Measurements from ENCODE around the gene ADK. TPM values are rescaled to one million over a fixed set of nuclear protein-coding genes. Genes with fewer than 3 reads are reported as not detected.
A peak's percentile ranks its signal among the peaks of the same experiment; 100 is the strongest.

ADK gene
- total RNA-seq (10 to 100 TPM; 14.4 to 21.1 TPM), polyA plus RNA-seq (10 to 100 TPM; 12.6 to 17.8 TPM)
- long read RNA-seq, donor 1, transcript ADK-202 (11 exons, 2,083 nt), result major isoform, 36 of 64 reads
- long read RNA-seq, donor 1, transcript ADK-201 (11 exons, 1,169 nt), result minor isoform, 6 of 64 reads
- long read RNA-seq, donor 1, partial matches to known transcripts, result 7 of 64 reads
- long read RNA-seq, donor 1, other reads (novel, unspliced or antisense), result 15 of 64 reads
- long read RNA-seq, donor 2, transcript ADK-202 (11 exons, 2,083 nt), result major isoform, 7 of 31 reads
- long read RNA-seq, donor 2, partial matches to known transcripts, result 1 of 31 reads
- long read RNA-seq, donor 2, other reads (novel, unspliced or antisense), result 20 of 31 reads

GRCh38 chr10:74150990-74151878 lies at the start of gene ADK:
TSS of gene ADK (plus strand) at chr10:74151221. CDS start at chr10:74151279, 58 bp downstream.
- 0% methylated on average over 57 of the region's 57 CpGs for WGBS, 2 donors
- peak within 1 kb of the TSS; percentile 73 to 85 for H3K4me3 ChIP-seq (ENCODE audit: low read length in 2 of 2)
- peaks cover 0 to 3% of the 10 kb centered on the region in 2 donors for H3K4me1 ChIP-seq (ENCODE audit: control insufficient read depth in 1 of 2, insufficient read depth in 2 of 2, low read length in 2 of 2)
- no peaks in the 10 kb centered on the region for H3K27me3 ChIP-seq (ENCODE audit: control insufficient read depth in 1 of 2, insufficient read depth in 2 of 2, low read length in 1 of 2)
- peak within 1 kb of the TSS in 1 of 2 donors; percentile 68 for H3K27ac ChIP-seq (ENCODE audit: low read depth in 1 of 2, low read length in 2 of 2)
- ATAC-seq (ENCODE audit: low FRiP score) (peak; percentile 99), DNase-seq (peak; percentile 100)
- H3K9me3 ChIP-seq (ENCODE audit: control insufficient read depth, low read length), result no peaks in the 10 kb centered on the region
- no peaks in the 10 kb centered on the region for H3K36me3 ChIP-seq (ENCODE audit: control insufficient read depth in 1 of 2, insufficient read depth in 2 of 2, low read length in 1 of 2)
- intact Hi-C loops (cut with DNase I), result no loop called here

DNA sequence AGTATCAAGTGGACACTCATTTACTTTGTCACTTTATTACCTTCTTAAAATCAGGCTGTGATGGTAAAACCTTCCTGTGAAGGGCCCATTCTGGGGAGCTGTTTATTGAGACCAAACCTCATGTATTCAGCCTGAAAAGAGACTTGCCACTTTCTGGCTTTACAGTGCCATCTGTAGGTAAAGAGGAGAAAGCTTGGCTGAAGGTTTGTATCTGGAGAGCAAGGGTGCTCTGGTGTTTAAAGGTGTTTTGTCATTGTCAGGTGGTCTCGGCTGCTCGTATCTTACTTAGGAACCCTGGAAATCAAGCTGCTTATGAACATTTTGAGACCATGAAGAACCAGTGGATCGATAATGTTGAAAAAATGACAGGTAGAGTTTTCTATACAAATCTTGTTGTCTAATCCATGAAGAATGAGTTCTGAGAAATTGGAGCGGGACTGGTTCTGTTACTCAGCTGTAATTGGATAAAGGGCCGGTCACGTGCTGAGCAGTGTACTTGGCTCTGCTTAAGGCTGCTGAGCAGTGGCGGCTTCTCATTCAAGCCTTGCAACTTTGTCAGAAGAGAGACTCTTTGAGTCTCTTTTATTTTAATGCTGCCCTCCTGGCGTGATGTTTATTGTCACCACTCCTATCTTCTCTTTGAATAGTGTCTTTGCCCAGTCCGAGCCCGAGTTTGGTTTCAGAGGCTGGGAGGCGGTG lies 47.3 kb upstream of the ADK start:
- intact Hi-C loops (cut with DNase I), result no loop called here
- ATAC-seq (ENCODE audit: low FRiP score), result no peak
- H3K27me3 ChIP-seq (ENCODE audit: control insufficient read depth in 1 of 2, insufficient read depth in 2 of 2, low read length in 1 of 2), result no peaks in the 10 kb centered on the region
- DNase-seq, result no peak
- H3K4me1 ChIP-seq (ENCODE audit: control insufficient read depth in 1 of 2, insufficient read depth in 2 of 2, low read length in 2 of 2), result no peaks in the 10 kb centered on the region
- 70 to 78% methylated on average over 11 of the region's 11 CpGs for WGBS, 2 donors
- H3K27ac ChIP-seq (ENCODE audit: low read depth in 1 of 2, low read length in 2 of 2), result no peak overlapping the region
- no peak overlapping the region for H3K4me3 ChIP-seq (ENCODE audit: low read length in 2 of 2)
- H3K36me3 ChIP-seq (ENCODE audit: control insufficient read depth in 1 of 2, insufficient read depth in 2 of 2, low read length in 1 of 2), result peaks cover 21 to 25% of the 10 kb centered on the region in 2 donors
- no peaks in the 10 kb centered on the region for H3K9me3 ChIP-seq (ENCODE audit: control insufficient read depth, low read length)

DNA sequence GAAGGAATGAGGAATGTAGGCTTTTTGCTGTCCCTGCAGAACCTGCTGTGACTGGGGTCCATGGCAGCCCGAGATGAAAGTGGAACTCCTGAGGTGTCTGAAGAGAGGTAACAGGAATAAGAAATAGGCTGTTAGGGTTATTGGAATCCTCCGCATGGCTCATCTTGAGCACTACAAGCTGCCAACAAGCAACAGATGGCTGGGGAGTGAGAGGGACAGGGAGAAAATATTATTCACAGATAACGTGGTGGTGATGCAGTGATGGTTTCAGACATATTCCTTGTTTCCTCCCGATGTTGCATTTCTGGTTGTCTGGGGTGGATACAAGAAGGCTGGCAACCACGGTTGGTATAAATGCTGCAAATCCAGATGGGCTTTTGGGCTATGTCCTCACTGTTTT lies 46.5 kb upstream of the ADK start:
- Histone ChIP-seq H3K4me1 (ENCODE audit: control insufficient read depth in 1 of 2, insufficient read depth in 2 of 2, low read length in 2 of 2) (no peaks in the 10 kb centered on the region), H3K27ac (ENCODE audit: low read depth in 1 of 2, low read length in 2 of 2) (no peak overlapping the region), H3K36me3 (ENCODE audit: control insufficient read depth in 1 of 2, insufficient read depth in 2 of 2, low read length in 1 of 2) (peaks cover 20 to 26% of the 10 kb centered on the region in 2 donors), H3K4me3 (ENCODE audit: low read length in 2 of 2) (no peak overlapping the region), H3K27me3 (ENCODE audit: control insufficient read depth in 1 of 2, insufficient read depth in 2 of 2, low read length in 1 of 2) (no peaks in the 10 kb centered on the region), H3K9me3 (ENCODE audit: control insufficient read depth, low read length) (no peaks in the 10 kb centered on the region)
- DNase-seq, result no peak
- WGBS, 2 donors, result 83 to 88% methylated on average over 5 of the region's 5 CpGs
- intact Hi-C loops (cut with DNase I), result no loop called here
- ATAC-seq (ENCODE audit: low FRiP score), result no peak

- intact Hi-C loops (cut with DNase I), result no loop called here
- peaks cover 17 to 22% of the 10 kb centered on the region in 2 donors for H3K36me3 ChIP-seq (ENCODE audit: control insufficient read depth in 1 of 2, insufficient read depth in 2 of 2, low read length in 1 of 2)
- 73 to 75% methylated on average over 8 of the region's 8 CpGs for WGBS, 2 donors
- ATAC-seq (ENCODE audit: low FRiP score) (no peak), DNase-seq (no peak)
- no peak overlapping the region for H3K27ac ChIP-seq (ENCODE audit: low read depth in 1 of 2, low read length in 2 of 2)
- H3K27me3 ChIP-seq (ENCODE audit: control insufficient read depth in 1 of 2, insufficient read depth in 2 of 2, low read length in 1 of 2), result no peaks in the 10 kb centered on the region
- H3K9me3 ChIP-seq (ENCODE audit: control insufficient read depth, low read length), result no peaks in the 10 kb centered on the region
- H3K4me3 ChIP-seq (ENCODE audit: low read length in 2 of 2), result no peak overlapping the region
- H3K4me1 ChIP-seq (ENCODE audit: control insufficient read depth in 1 of 2, insufficient read depth in 2 of 2, low read length in 2 of 2), result no peaks in the 10 kb centered on the region
Observed at GRCh38 chr10:74104996-74105395, 46.0 kb upstream of the ADK start.

DNA sequence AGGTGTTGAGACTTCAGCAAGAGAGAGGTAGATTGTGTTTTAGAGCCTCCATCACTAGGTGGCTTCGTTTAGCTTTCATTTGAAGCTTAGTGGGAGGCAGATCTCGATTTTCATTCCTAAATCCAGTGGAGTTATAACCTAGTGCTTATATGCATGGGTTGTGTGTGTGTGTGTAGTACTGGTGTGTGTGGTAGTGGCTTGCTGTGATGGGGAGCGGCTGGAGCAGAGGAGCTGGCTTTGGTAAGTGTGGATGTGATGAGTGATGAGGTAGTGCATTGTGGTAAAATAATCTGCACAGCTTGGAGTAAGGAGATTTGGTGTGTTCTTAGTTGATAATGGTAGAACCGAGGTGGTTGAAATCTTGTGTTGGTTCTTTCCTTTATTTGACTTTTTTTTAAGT lies 43.6 kb upstream of the ADK start:
- Histone ChIP-seq H3K36me3 (ENCODE audit: control insufficient read depth in 1 of 2, insufficient read depth in 2 of 2, low read length in 1 of 2) (peaks cover 23 to 27% of the 10 kb centered on the region in 2 donors), H3K27me3 (ENCODE audit: control insufficient read depth in 1 of 2, insufficient read depth in 2 of 2, low read length in 1 of 2) (no peaks in the 10 kb centered on the region), H3K4me3 (ENCODE audit: low read length in 2 of 2) (no peak overlapping the region), H3K27ac (ENCODE audit: low read depth in 1 of 2, low read length in 2 of 2) (no peak overlapping the region), H3K4me1 (ENCODE audit: control insufficient read depth in 1 of 2, insufficient read depth in 2 of 2, low read length in 2 of 2) (no peaks in the 10 kb centered on the region), H3K9me3 (ENCODE audit: control insufficient read depth, low read length) (no peaks in the 10 kb centered on the region)
- intact Hi-C loops (cut with DNase I), result no loop called here
- ATAC-seq (ENCODE audit: low FRiP score) (no peak), DNase-seq (no peak)
- WGBS, 2 donors, result 52 to 66% methylated on average over 4 of the region's 4 CpGs

GRCh38 chr10:74109452-74109851 lies 41.6 kb upstream of the ADK start:
- intact Hi-C loops (cut with DNase I), result no loop called here
- H3K27me3 ChIP-seq (ENCODE audit: control insufficient read depth in 1 of 2, insufficient read depth in 2 of 2, low read length in 1 of 2), result no peaks in the 10 kb centered on the region
- no peak overlapping the region for H3K4me3 ChIP-seq (ENCODE audit: low read length in 2 of 2)
- DNase-seq (no peak), ATAC-seq (ENCODE audit: low FRiP score) (no peak)
- H3K4me1 ChIP-seq (ENCODE audit: control insufficient read depth in 1 of 2, insufficient read depth in 2 of 2, low read length in 2 of 2), result no peaks in the 10 kb centered on the region
- H3K36me3 ChIP-seq (ENCODE audit: control insufficient read depth in 1 of 2, insufficient read depth in 2 of 2, low read length in 1 of 2), result peaks cover 17 to 30% of the 10 kb centered on the region in 2 donors
- H3K9me3 ChIP-seq (ENCODE audit: control insufficient read depth, low read length), result no peaks in the 10 kb centered on the region
- no peak overlapping the region for H3K27ac ChIP-seq (ENCODE audit: low read depth in 1 of 2, low read length in 2 of 2)

DNA sequence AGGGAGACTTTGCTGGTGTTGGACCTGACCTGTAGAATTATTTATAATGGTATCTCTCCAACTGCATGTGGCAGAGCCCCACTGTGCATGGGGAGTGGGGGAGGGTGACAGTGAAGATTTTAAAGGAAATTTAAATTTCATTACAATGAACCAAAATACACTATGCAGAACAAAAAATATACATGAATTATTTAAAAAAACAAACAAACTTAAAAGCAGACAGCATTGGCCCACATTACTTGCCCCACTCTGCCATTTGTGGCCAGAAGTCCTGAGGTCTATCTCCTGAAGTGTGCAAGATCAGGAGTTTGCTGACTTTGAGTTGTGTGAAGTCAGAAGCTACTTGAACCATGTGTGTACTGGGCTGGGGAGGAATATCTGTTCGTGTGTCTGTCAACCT lies 40.9 kb upstream of the ADK start:
- Histone ChIP-seq H3K9me3 (ENCODE audit: control insufficient read depth, low read length) (no peaks in the 10 kb centered on the region), H3K27ac (ENCODE audit: low read depth in 1 of 2, low read length in 2 of 2) (peak overlapping the region in 1 of 2 donors; percentile 17), H3K4me1 (ENCODE audit: control insufficient read depth in 1 of 2, insufficient read depth in 2 of 2, low read length in 2 of 2) (no peaks in the 10 kb centered on the region), H3K27me3 (ENCODE audit: control insufficient read depth in 1 of 2, insufficient read depth in 2 of 2, low read length in 1 of 2) (no peaks in the 10 kb centered on the region), H3K36me3 (ENCODE audit: control insufficient read depth in 1 of 2, insufficient read depth in 2 of 2, low read length in 1 of 2) (peaks cover 14 to 25% of the 10 kb centered on the region in 2 donors), H3K4me3 (ENCODE audit: low read length in 2 of 2) (no peak overlapping the region)
- intact Hi-C loops (cut with DNase I), result loop anchor here in 1 of 2 donors (10.0 kb wide), 1 partner anchor 225 kb away; no protein-coding TSS in a partner anchor
- 33 to 52% methylated on average over 1 of the region's 1 CpG for WGBS, 2 donors
- no peak for DNase-seq
- ATAC-seq (ENCODE audit: low FRiP score), result no peak

GRCh38 chr10:74111799-74112198 lies 39.2 kb upstream of the ADK start:
- WGBS, 2 donors, result 95% methylated on average over 14 of the region's 14 CpGs
- DNase-seq (no peak), ATAC-seq (ENCODE audit: low FRiP score) (no peak)
- Histone ChIP-seq H3K36me3 (ENCODE audit: control insufficient read depth in 1 of 2, insufficient read depth in 2 of 2, low read length in 1 of 2) (peaks cover 15 to 23% of the 10 kb centered on the region in 2 donors), H3K4me3 (ENCODE audit: low read length in 2 of 2) (no peak overlapping the region), H3K9me3 (ENCODE audit: control insufficient read depth, low read length) (no peaks in the 10 kb centered on the region), H3K27ac (ENCODE audit: low read depth in 1 of 2, low read length in 2 of 2) (no peak overlapping the region), H3K4me1 (ENCODE audit: control insufficient read depth in 1 of 2, insufficient read depth in 2 of 2, low read length in 2 of 2) (no peaks in the 10 kb centered on the region), H3K27me3 (ENCODE audit: control insufficient read depth in 1 of 2, insufficient read depth in 2 of 2, low read length in 1 of 2) (no peaks in the 10 kb centered on the region)
- intact Hi-C loops (cut with DNase I), result loop anchor here in 1 of 2 donors (10.0 kb wide), 1 partner anchor 227 kb away; no protein-coding TSS in a partner anchor

All from aorta (tissue), 5 donors.